ENCODE results near the gene ZBTB44.
"Not testable (repeated sequence)": the region's sequence is repeated elsewhere in the genome, so short reads cannot be mapped to it uniquely, and the experiment has no call there.

Gene ZBTB44

DNA sequence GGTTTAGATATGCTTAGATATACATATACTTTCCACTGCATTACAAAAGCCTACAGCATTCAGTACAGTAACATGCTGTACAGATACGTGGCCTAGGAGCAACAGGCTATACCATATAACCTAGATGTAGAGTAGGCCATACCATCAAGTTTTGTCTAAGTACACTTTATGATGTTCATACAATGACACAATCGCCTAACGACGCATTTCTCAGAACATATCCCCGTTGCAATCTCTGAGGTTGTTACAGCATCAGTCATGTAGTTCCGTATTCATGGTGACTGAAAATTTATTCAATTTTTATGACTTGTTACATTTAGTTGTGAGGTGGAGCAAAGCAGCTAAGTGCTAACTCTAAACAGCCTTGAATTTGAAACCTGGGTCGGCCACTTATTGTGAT lies 6.7 kb downstream of the ZBTB44 start:
- H3K27me3 ChIP-seq (ENCODE audit: control insufficient read depth, insufficient read depth, low read length) = no peaks in the 10 kb centered on the region
- no peak overlapping the region for H3K9ac ChIP-seq (ENCODE audit: low read depth, low read length)
- peaks cover 8% of the 10 kb centered on the region for H3K4me1 ChIP-seq (ENCODE audit: control insufficient read depth, insufficient read depth, low read length)
- no peak overlapping the region for H3K4me3 ChIP-seq (ENCODE audit: low read depth, low read length)
- H3K36me3 ChIP-seq (ENCODE audit: control insufficient read depth, insufficient read depth, low read length) = peaks cover 2% of the 10 kb centered on the region
- no peaks in the 10 kb centered on the region for H3K9me3 ChIP-seq (ENCODE audit: control insufficient read depth, insufficient read depth, low read length)

DNA sequence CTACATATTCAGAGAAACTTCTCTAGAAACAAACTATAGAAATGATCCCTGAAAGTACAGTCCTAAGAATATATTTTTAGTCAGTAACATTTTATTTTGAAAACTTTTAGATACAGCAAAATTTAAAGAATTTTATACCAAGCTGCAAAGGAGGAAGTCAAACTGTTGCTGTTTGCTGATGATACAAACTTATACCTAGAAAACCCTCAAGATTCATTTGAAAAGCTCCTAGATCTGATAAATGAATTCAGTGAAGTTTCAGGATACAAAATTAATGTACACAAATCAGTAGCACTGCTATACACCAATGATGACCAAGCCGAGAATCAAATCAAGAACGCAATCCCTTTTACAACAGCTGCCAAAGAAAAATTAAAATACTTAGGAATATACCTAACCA lies 10.1 kb downstream of the ZBTB44 start:
- Histone ChIP-seq H3K4me3 (ENCODE audit: low read depth, low read length) (no peak overlapping the region), H3K36me3 (ENCODE audit: control insufficient read depth, insufficient read depth, low read length) (peaks cover 2% of the 10 kb centered on the region), H3K9ac (ENCODE audit: low read depth, low read length) (no peak overlapping the region), H3K4me1 (ENCODE audit: control insufficient read depth, insufficient read depth, low read length) (no peaks in the 10 kb centered on the region), H3K9me3 (ENCODE audit: control insufficient read depth, insufficient read depth, low read length) (no peaks in the 10 kb centered on the region), H3K27me3 (ENCODE audit: control insufficient read depth, insufficient read depth, low read length) (no peaks in the 10 kb centered on the region)

DNA sequence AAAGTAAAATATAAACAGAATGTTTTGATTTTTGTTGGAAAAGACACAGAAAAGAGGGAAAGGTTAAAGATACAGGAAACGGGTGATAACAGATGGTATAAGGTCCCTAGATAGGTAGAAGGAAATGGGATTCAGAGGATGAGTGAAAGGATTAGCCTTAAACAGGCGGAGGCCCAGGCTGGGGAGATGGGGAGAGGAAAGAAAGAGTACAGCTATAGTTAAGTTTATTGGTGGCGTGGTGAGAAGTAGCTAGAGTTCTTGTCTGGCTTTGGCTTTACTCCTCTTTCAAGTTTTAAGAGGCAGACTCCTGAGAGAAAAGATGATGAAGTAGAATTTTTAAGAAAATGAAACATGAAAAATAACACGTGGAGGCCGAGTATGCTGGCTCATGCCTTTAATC lies 13.7 kb downstream of the ZBTB44 start:
- peaks cover 15% of the 10 kb centered on the region for H3K4me1 ChIP-seq (ENCODE audit: control insufficient read depth, insufficient read depth, low read length)
- no peaks in the 10 kb centered on the region for H3K27me3 ChIP-seq (ENCODE audit: control insufficient read depth, insufficient read depth, low read length)
- H3K9me3 ChIP-seq (ENCODE audit: control insufficient read depth, insufficient read depth, low read length) = no peaks in the 10 kb centered on the region
- H3K4me3 ChIP-seq (ENCODE audit: low read depth, low read length) = no peak overlapping the region
- no peaks in the 10 kb centered on the region for H3K36me3 ChIP-seq (ENCODE audit: control insufficient read depth, insufficient read depth, low read length)
- no peak overlapping the region for H3K9ac ChIP-seq (ENCODE audit: low read depth, low read length)

DNA sequence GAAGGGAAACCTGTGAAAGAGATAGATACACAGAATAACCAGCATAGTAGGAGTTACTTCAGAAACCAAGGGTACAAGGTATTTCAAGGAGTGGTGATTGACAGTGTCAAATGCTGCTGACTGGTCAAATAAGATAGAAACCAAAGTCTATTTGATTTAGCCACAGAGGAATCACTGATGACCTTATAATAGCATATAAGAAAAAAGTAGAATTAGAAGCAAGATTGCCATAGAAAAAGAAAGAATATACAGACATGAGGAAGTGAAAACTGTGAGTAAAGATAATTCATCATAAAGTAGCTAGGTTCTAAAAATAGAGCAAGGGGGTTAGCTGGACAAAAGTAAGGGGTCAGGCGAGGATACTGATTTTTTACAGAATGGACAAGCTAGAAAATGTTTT lies 14.2 kb downstream of the ZBTB44 start:
- no peaks in the 10 kb centered on the region for H3K36me3 ChIP-seq (ENCODE audit: control insufficient read depth, insufficient read depth, low read length)
- H3K4me1 ChIP-seq (ENCODE audit: control insufficient read depth, insufficient read depth, low read length) = peaks cover 17% of the 10 kb centered on the region
- no peaks in the 10 kb centered on the region for H3K9me3 ChIP-seq (ENCODE audit: control insufficient read depth, insufficient read depth, low read length)
- H3K27me3 ChIP-seq (ENCODE audit: control insufficient read depth, insufficient read depth, low read length) = no peaks in the 10 kb centered on the region
- no peak overlapping the region for H3K4me3 ChIP-seq (ENCODE audit: low read depth, low read length)
- H3K9ac ChIP-seq (ENCODE audit: low read depth, low read length) = no peak overlapping the region

DNA sequence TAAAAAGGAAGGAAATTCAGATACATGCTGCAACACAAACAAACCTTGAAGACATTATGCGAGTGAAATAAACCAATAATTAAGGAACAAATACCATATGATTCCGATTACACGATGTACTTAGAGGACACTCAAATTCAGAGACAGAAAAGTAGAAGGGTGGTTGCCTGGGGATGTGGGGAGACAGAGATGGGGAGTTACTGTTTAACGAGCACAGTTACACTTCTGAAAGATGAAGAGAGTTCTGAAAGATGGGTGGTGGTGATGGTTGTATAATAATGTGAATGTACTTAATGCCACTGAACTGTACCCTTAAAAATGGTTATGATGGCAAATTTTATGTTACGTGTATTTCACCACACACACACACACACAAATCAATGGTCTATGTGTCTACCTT lies 14.7 kb downstream of the ZBTB44 start:
- no peak overlapping the region for H3K4me3 ChIP-seq (ENCODE audit: low read depth, low read length)
- H3K4me1 ChIP-seq (ENCODE audit: control insufficient read depth, insufficient read depth, low read length) = peaks cover 19% of the 10 kb centered on the region
- no peak overlapping the region for H3K9ac ChIP-seq (ENCODE audit: low read depth, low read length)
- H3K9me3 ChIP-seq (ENCODE audit: control insufficient read depth, insufficient read depth, low read length) = no peaks in the 10 kb centered on the region
- H3K27me3 ChIP-seq (ENCODE audit: control insufficient read depth, insufficient read depth, low read length) = no peaks in the 10 kb centered on the region
- H3K36me3 ChIP-seq (ENCODE audit: control insufficient read depth, insufficient read depth, low read length) = no peaks in the 10 kb centered on the region

DNA sequence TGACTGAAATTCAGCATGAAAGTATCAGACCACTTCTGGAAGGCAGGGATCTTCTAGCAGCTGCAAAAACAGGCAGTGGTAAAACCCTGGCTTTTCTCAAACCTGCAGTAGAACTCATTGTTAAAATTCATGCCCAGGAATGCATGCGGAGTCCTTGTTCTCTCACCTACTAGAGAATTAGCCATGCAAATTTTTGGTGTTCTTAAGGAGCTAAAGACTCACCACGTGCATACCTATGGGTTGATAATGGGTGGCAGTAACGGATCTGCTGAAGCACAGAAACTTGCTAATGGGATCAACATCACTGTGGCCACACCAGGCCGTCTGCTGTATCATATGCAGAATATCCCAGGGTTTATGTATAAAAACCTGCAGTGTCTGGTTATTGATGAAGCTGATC lies 19.1 kb downstream of the ZBTB44 start:
- H3K9me3 ChIP-seq (ENCODE audit: control insufficient read depth, insufficient read depth, low read length) = no peaks in the 10 kb centered on the region
- H3K4me3 ChIP-seq (ENCODE audit: low read depth, low read length) = no peak overlapping the region
- no peaks in the 10 kb centered on the region for H3K27me3 ChIP-seq (ENCODE audit: control insufficient read depth, insufficient read depth, low read length)
- H3K9ac ChIP-seq (ENCODE audit: low read depth, low read length) = no peak overlapping the region
- H3K4me1 ChIP-seq (ENCODE audit: control insufficient read depth, insufficient read depth, low read length) = peaks cover 22% of the 10 kb centered on the region
- H3K36me3 ChIP-seq (ENCODE audit: control insufficient read depth, insufficient read depth, low read length) = no peaks in the 10 kb centered on the region

DNA sequence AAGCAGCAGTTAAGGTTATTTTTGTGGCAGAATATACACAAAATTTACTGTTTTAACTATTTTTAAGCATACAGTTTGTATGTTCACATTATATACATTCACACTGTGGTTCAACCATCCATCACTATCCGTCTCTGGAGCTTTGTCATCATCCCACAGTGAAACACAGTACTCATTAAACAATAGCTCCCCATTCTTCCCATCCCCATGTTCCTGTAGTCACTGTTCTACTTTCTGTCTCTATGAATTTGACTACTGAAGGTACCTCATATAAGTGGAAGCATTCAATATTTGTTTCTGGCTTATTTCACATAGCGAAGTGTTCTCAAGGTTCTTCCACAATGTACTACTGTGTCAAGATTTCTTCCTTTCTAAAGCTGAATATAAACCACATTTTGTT lies 32.6 kb downstream of the ZBTB44 start:
- Histone ChIP-seq H3K4me1 (ENCODE audit: control insufficient read depth, insufficient read depth, low read length) (no peaks in the 10 kb centered on the region), H3K4me3 (ENCODE audit: low read depth, low read length) (no peak overlapping the region), H3K27me3 (ENCODE audit: control insufficient read depth, insufficient read depth, low read length) (no peaks in the 10 kb centered on the region), H3K36me3 (ENCODE audit: control insufficient read depth, insufficient read depth, low read length) (no peaks in the 10 kb centered on the region), H3K9me3 (ENCODE audit: control insufficient read depth, insufficient read depth, low read length) (no peaks in the 10 kb centered on the region), H3K9ac (ENCODE audit: low read depth, low read length) (no peak overlapping the region)

DNA sequence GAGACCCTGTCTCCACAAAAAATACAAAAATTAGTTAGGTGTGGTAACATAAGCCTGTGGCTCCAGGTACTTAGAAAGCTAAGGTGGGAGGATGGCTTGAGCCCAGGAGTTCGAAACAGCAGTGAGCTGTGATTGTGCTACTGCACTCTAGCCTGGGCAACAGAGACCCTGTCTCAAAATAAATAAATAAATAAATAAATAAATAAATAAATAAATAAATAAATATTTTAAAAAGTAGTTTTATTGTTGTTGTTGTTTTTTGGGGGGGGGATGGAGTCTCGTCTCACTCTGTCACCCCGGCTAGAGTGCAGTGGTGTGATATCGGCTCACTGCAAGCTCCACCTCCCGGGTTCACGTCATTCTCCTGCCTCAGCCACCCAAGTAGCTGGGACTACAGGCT lies 33.4 kb downstream of the ZBTB44 start:
- not testable (repeated sequence) for H3K36me3 ChIP-seq (ENCODE audit: control insufficient read depth, insufficient read depth, low read length); H3K4me3 ChIP-seq (ENCODE audit: low read depth, low read length); H3K27me3 ChIP-seq (ENCODE audit: control insufficient read depth, insufficient read depth, low read length); H3K9me3 ChIP-seq (ENCODE audit: control insufficient read depth, insufficient read depth, low read length); H3K4me1 ChIP-seq (ENCODE audit: control insufficient read depth, insufficient read depth, low read length); H3K9ac ChIP-seq (ENCODE audit: low read depth, low read length)

DNA sequence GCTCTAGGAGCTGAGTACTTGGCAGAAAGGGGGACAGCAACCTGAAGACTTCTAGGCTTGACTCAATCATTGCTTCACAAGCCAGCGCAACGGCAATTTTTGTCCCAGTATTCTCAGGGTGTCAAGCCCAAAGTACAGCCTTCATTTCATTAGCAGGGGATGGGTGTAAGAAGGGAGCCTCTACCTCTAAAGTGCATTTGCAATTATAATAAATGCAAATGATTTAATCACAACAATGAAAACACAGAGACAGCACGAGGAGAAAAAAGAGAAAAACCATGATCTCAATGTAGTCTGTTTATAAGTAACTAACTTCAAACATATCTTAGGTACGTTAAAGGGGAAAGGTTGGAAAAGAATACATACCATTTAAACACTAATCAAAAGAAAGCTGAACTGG lies 34.7 kb downstream of the ZBTB44 start:
- Histone ChIP-seq H3K36me3 (ENCODE audit: control insufficient read depth, insufficient read depth, low read length) (no peaks in the 10 kb centered on the region), H3K4me3 (ENCODE audit: low read depth, low read length) (no peak overlapping the region), H3K4me1 (ENCODE audit: control insufficient read depth, insufficient read depth, low read length) (no peaks in the 10 kb centered on the region), H3K9ac (ENCODE audit: low read depth, low read length) (no peak overlapping the region), H3K9me3 (ENCODE audit: control insufficient read depth, insufficient read depth, low read length) (no peaks in the 10 kb centered on the region), H3K27me3 (ENCODE audit: control insufficient read depth, insufficient read depth, low read length) (no peaks in the 10 kb centered on the region)

DNA sequence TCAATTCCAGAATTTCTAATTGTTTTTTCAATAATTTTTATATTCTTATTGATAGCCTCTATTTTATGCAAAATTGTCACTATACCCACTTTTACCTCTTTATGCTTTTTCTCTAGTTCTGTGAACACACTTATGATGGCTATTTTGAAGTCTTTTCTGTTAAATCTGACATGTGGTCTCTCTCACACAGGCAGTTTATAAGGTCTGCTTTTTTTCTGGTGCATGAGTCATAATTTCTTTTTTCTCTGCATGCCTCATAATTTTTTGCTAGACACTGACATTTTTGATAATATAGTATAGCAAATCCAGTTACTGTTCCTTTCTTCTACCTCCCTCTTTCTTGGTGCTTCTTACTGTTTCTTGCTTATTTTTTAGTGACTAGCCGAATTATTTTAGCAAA lies 36.0 kb downstream of the ZBTB44 start:
- no peaks in the 10 kb centered on the region for H3K9me3 ChIP-seq (ENCODE audit: control insufficient read depth, insufficient read depth, low read length)
- no peaks in the 10 kb centered on the region for H3K27me3 ChIP-seq (ENCODE audit: control insufficient read depth, insufficient read depth, low read length)
- no peaks in the 10 kb centered on the region for H3K4me1 ChIP-seq (ENCODE audit: control insufficient read depth, insufficient read depth, low read length)
- H3K36me3 ChIP-seq (ENCODE audit: control insufficient read depth, insufficient read depth, low read length) = no peaks in the 10 kb centered on the region
- no peak overlapping the region for H3K9ac ChIP-seq (ENCODE audit: low read depth, low read length)
- H3K4me3 ChIP-seq (ENCODE audit: low read depth, low read length) = no peak overlapping the region

DNA sequence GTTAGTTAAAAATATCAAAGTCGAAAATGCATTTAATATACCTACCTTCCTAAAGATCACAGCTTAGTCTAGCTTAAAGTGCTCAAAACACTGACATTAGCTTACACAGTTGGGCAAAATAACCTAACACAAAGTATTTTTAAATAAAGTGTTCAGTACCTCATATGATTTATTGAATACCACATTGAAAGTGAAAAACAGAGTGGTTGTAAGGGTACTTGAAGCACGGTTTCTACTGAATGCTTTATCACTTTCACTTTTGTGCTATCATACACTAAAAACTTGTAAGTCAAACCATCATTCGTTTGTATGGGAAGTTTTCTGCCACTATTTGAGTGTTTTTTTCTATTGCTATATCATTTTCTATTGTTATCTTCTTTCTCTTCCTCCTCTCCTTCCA lies 36.6 kb downstream of the ZBTB44 start:
- Histone ChIP-seq H3K9me3 (ENCODE audit: control insufficient read depth, insufficient read depth, low read length) (no peaks in the 10 kb centered on the region), H3K4me1 (ENCODE audit: control insufficient read depth, insufficient read depth, low read length) (no peaks in the 10 kb centered on the region), H3K9ac (ENCODE audit: low read depth, low read length) (no peak overlapping the region), H3K4me3 (ENCODE audit: low read depth, low read length) (no peak overlapping the region), H3K36me3 (ENCODE audit: control insufficient read depth, insufficient read depth, low read length) (no peaks in the 10 kb centered on the region), H3K27me3 (ENCODE audit: control insufficient read depth, insufficient read depth, low read length) (no peaks in the 10 kb centered on the region)

DNA sequence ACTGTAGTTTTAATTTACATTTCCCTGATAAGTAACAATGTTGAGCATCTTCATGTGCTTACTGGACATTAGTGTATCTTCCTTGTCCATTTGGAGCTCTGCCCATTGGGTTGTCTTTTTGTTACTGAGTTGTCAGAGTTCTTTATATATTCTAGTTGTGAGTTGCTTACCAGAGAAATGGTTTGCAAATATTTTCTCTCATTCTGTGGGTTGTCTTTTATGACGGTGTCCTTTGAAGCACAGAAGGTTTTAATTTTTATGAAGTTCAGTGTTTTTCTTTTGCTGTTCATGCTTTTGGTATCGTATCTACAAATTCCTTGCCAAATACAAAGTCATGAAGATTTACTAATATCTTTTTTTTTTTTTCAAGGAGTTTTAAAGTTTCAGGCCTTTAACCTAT lies 42.4 kb downstream of the ZBTB44 start:
- no peak overlapping the region for H3K4me3 ChIP-seq (ENCODE audit: low read depth, low read length)
- no peaks in the 10 kb centered on the region for H3K36me3 ChIP-seq (ENCODE audit: control insufficient read depth, insufficient read depth, low read length)
- H3K4me1 ChIP-seq (ENCODE audit: control insufficient read depth, insufficient read depth, low read length) = no peaks in the 10 kb centered on the region
- H3K9ac ChIP-seq (ENCODE audit: low read depth, low read length) = no peak overlapping the region
- no peaks in the 10 kb centered on the region for H3K9me3 ChIP-seq (ENCODE audit: control insufficient read depth, insufficient read depth, low read length)
- H3K27me3 ChIP-seq (ENCODE audit: control insufficient read depth, insufficient read depth, low read length) = no peaks in the 10 kb centered on the region

Measured in iPS-15b (cell line).